ENCODE data around the gene ZNHIT6.

DNA sequence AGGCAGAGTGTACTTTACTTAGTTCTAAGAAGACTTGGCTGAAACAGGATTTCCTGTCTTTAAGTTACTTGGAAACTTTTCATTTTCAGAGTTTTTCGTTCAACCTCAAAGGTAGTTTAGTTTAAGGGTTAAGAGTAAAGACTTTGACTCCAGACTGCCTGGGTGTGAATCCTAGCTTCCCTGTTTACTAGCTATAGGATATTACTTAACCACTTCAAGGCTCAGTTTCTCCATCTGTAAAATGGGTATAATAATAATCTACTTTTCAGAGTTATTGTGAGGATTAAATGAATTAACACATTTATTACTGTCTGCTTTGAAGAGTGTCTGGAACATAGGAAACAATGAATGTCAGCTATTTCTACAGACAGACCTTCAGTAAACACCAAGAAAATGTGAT is 30.0 kb downstream of the ZNHIT6 start:
- TF ChIP-seq PRDM2 (tag by site-specific recombination; IDR thresholded peaks at IDR 0.05; ENCODE audit: borderline replicate concordance) (no peak), ZEB2 (tag by site-specific recombination; IDR thresholded peaks at IDR 0.05) (no peak), ZNF548 (tag by site-specific recombination; IDR thresholded peaks at IDR 0.05) (no peak), YY1 (tag by site-specific recombination; IDR thresholded peaks at IDR 0.05) (no peak), ZFP37 (tag by site-specific recombination; IDR thresholded peaks at IDR 0.05) (no peak), ZNF596 (tag by site-specific recombination; IDR thresholded peaks at IDR 0.05) (no peak), ZSCAN23 (tag by site-specific recombination; IDR thresholded peaks at IDR 0.05) (no peak), ZNF747 (tag by site-specific recombination; IDR thresholded peaks at IDR 0.05) (no peak), KLF1 (tag by site-specific recombination; IDR thresholded peaks at IDR 0.05) (no peak), ZNF292 (tag by site-specific recombination; IDR thresholded peaks at IDR 0.05; ENCODE audit: borderline replicate concordance, low read depth) (no peak), ZNF121 (tag by site-specific recombination; IDR thresholded peaks at IDR 0.05) (no peak)
- TF ChIP-seq, protein P1, sequence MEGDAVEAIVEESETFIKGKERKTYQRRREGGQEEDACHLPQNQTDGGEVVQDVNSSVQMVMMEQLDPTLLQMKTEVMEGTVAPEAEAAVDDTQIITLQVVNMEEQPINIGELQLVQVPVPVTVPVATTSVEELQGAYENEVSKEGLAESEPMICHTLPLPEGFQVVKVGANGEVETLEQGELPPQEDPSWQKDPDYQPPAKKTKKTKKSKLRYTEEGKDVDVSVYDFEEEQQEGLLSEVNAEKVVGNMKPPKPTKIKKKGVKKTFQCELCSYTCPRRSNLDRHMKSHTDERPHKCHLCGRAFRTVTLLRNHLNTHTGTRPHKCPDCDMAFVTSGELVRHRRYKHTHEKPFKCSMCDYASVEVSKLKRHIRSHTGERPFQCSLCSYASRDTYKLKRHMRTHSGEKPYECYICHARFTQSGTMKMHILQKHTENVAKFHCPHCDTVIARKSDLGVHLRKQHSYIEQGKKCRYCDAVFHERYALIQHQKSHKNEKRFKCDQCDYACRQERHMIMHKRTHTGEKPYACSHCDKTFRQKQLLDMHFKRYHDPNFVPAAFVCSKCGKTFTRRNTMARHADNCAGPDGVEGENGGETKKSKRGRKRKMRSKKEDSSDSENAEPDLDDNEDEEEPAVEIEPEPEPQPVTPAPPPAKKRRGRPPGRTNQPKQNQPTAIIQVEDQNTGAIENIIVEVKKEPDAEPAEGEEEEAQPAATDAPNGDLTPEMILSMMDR (tag by site-specific recombination; IDR thresholded peaks at IDR 0.05), result no peak
- TF ChIP-seq, protein P2, sequence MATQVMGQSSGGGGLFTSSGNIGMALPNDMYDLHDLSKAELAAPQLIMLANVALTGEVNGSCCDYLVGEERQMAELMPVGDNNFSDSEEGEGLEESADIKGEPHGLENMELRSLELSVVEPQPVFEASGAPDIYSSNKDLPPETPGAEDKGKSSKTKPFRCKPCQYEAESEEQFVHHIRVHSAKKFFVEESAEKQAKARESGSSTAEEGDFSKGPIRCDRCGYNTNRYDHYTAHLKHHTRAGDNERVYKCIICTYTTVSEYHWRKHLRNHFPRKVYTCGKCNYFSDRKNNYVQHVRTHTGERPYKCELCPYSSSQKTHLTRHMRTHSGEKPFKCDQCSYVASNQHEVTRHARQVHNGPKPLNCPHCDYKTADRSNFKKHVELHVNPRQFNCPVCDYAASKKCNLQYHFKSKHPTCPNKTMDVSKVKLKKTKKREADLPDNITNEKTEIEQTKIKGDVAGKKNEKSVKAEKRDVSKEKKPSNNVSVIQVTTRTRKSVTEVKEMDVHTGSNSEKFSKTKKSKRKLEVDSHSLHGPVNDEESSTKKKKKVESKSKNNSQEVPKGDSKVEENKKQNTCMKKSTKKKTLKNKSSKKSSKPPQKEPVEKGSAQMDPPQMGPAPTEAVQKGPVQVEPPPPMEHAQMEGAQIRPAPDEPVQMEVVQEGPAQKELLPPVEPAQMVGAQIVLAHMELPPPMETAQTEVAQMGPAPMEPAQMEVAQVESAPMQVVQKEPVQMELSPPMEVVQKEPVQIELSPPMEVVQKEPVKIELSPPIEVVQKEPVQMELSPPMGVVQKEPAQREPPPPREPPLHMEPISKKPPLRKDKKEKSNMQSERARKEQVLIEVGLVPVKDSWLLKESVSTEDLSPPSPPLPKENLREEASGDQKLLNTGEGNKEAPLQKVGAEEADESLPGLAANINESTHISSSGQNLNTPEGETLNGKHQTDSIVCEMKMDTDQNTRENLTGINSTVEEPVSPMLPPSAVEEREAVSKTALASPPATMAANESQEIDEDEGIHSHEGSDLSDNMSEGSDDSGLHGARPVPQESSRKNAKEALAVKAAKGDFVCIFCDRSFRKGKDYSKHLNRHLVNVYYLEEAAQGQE (tag by site-specific recombination; IDR thresholded peaks at IDR 0.05), result no peak
